Measurements from ENCODE around the gene TANC1. TPM values are rescaled to one million over a fixed set of nuclear protein-coding genes. Genes with fewer than 3 reads are reported as not detected.

The TANC1 gene
- total RNA-seq, 1 donor from 2014 or later, result not detected

DNA sequence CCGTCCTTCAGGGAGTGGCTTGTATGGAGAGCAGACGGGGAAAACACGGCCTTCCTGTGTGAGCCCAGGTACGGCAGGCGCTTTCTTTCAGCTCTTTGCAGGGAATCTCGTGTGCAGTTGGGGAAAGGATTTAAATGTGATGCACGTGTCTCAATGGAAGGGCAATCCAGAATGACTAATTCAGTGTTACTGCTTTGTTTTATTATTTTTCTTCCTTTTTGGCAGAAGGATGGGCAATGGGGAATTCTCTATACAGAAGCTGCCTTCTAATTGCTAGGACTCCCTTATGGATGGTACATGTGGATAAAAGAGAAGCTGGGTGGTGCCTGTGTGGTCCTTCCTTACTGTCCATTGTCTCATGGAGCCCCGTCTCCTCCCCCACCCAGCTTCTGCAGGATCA lies 210.7 kb downstream of the TANC1 start:
- TF ChIP-seq, protein P1, sequence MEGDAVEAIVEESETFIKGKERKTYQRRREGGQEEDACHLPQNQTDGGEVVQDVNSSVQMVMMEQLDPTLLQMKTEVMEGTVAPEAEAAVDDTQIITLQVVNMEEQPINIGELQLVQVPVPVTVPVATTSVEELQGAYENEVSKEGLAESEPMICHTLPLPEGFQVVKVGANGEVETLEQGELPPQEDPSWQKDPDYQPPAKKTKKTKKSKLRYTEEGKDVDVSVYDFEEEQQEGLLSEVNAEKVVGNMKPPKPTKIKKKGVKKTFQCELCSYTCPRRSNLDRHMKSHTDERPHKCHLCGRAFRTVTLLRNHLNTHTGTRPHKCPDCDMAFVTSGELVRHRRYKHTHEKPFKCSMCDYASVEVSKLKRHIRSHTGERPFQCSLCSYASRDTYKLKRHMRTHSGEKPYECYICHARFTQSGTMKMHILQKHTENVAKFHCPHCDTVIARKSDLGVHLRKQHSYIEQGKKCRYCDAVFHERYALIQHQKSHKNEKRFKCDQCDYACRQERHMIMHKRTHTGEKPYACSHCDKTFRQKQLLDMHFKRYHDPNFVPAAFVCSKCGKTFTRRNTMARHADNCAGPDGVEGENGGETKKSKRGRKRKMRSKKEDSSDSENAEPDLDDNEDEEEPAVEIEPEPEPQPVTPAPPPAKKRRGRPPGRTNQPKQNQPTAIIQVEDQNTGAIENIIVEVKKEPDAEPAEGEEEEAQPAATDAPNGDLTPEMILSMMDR (IDR thresholded peaks at IDR 0.05), result no peak
- DNase-seq (no peak), ATAC-seq (ENCODE audit: low read depth) (no peak)
- intact Hi-C loops (cut with micrococcal nuclease), result no loop called here
- no peaks in the 10 kb centered on the region for H3K36me3 Mint-ChIP-seq (ENCODE audit: low read depth)
- H3K4me3 Mint-ChIP-seq, result no peak overlapping the region
- ChIA-PET POLR2A (no interaction called here), CTCF (no interaction called here)
- H3K9me3 Mint-ChIP-seq, result no peaks in the 10 kb centered on the region
- no peak overlapping the region for H3K27ac Mint-ChIP-seq
- H3K27me3 Mint-ChIP-seq, result no peaks in the 10 kb centered on the region
- no peaks in the 10 kb centered on the region for H3K4me1 Mint-ChIP-seq

DNA sequence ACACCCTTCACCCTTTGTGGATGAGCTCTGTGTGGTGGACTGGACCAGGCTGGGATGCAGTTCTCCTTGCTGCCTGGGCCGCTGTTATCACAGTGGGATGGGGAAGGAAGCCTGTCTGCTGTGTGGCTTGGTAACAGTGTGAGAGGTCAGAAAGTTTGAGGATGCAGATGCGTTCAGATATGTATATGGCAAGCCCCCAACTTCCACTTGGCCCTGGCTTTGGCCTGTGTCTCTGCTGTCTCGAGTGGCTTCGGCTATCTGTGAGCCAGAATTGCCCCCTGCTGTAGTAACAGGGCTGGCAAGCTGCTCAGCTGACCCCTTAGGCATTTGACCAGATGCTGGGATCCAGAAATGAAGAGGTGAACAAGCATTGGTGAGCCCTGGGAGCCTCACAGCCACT lies 211.3 kb downstream of the TANC1 start:
- no peak for ATAC-seq (ENCODE audit: low read depth)
- TF ChIP-seq, protein P1 (IDR thresholded peaks at IDR 0.05), result no peak

DNA sequence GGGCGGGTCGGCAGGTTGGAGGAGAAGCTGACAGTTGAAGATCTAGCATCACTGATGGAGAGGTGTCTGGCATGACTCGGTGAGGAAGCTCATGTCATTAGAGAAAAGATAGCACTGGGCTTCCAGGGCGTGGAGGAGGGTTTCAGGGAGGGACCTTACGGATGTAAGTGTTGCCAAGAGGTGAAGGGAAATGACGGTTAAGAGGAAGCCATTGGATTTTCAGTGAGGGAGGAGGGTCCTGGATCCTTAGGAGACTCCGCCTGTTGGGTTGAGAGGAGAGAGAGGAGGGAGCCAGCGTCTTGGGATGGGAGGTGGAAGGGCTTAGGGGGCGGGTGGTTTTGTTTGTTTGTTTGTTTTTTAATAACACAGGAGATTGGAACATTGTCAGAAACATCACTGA lies 214.9 kb downstream of the TANC1 start:
- ATAC-seq (ENCODE audit: low read depth) (no peak), DNase-seq (no peak)
- Mint-ChIP-seq H3K36me3 (ENCODE audit: low read depth) (no peaks in the 10 kb centered on the region), H3K27me3 (no peaks in the 10 kb centered on the region), H3K9me3 (no peaks in the 10 kb centered on the region), H3K27ac (no peak overlapping the region), H3K4me3 (no peak overlapping the region), H3K4me1 (peaks cover 12% of the 10 kb centered on the region)
- intact Hi-C loops (cut with micrococcal nuclease), result no loop called here
- TF ChIP-seq, protein P1 (IDR thresholded peaks at IDR 0.05), result no peak
- ChIA-PET CTCF (interaction anchor here (0.6 kb wide), 1 partner anchor 816 kb away, joined by 4 read pairs; no protein-coding TSS in a partner anchor), POLR2A (no interaction called here)

More for the DNA sequence above, 211.3 kb downstream of the TANC1 start:
- H3K36me3 Mint-ChIP-seq (ENCODE audit: low read depth), result no peaks in the 10 kb centered on the region
- POLR2A ChIA-PET, result no interaction called here
- CTCF ChIA-PET, result no interaction called here
- H3K9me3 Mint-ChIP-seq, result no peaks in the 10 kb centered on the region
- intact Hi-C loops (cut with micrococcal nuclease), result no loop called here
- H3K4me3 Mint-ChIP-seq, result no peak overlapping the region
- no peaks in the 10 kb centered on the region for H3K4me1 Mint-ChIP-seq
- H3K27me3 Mint-ChIP-seq, result no peaks in the 10 kb centered on the region
- no peak for DNase-seq
- H3K27ac Mint-ChIP-seq, result no peak overlapping the region

DNA sequence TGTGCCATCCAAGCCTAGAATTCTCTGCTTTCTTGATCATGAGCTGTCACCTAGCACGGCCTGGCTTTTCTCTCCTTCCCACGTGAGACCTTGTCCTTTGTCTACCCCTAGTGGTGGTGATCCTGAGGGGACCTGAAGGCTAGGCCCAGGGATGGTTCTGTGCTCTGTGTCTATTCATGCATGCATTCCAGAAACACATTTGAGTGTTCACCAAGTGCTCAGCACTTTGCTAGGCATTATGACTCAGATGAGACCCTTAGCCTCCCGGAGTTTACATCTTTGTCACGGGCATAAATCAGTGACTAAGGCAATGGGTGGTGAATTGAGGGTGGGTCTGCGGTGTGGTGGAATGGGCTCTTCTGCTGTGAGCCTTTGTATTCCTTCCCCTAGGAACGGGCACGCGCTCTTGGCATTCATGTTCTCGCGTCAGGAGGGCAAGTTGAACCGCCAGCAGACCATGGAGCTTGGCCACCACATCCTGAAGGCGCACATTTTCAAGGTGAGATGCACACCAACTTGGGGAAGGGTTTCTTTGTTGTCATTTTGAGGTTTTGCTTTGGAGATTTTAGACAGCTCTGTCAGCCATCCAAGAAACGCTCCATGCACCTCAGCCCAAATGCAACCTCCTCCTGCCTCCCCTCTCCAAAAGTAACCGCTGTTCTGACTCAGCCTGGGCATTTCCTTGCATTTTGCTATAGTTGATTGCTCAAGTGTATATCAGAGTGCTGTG lies 217.1 kb downstream of the TANC1 start:
- ChIA-PET CTCF (no interaction called here), POLR2A (no interaction called here)
- Mint-ChIP-seq H3K27ac (no peak overlapping the region), H3K4me3 (no peak overlapping the region), H3K36me3 (ENCODE audit: low read depth) (no peaks in the 10 kb centered on the region), H3K4me1 (peaks cover 12% of the 10 kb centered on the region), H3K27me3 (no peaks in the 10 kb centered on the region), H3K9me3 (no peaks in the 10 kb centered on the region)
- ATAC-seq (ENCODE audit: low read depth) (no peak), DNase-seq (no peak)
- TF ChIP-seq, protein P1 (IDR thresholded peaks at IDR 0.05), result no peak
- intact Hi-C loops (cut with micrococcal nuclease), result no loop called here

DNA sequence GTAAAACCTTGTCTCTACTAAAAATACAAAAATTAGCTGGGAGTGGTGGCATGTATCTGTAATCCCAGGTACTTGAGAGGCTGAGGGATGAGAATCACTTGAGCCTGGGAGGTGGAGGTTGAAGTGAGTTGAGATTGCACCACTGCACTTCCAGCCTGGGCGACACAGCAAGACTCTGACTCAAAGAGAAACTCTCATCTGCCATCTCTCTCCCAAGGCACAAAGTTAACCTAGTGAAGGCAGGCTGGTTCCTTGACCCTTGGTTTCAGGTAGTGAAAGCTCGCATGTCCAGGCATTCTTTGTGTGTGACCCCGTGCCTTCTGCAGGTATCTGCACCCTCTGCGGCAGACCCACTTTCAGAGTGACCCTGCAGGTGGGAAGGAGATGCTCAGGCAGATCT lies 218.0 kb downstream of the TANC1 start:
- Mint-ChIP-seq H3K27ac (no peak overlapping the region), H3K4me3 (no peak overlapping the region), H3K27me3 (no peaks in the 10 kb centered on the region), H3K4me1 (peaks cover 12% of the 10 kb centered on the region), H3K36me3 (ENCODE audit: low read depth) (no peaks in the 10 kb centered on the region), H3K9me3 (no peaks in the 10 kb centered on the region)
- TF ChIP-seq, protein P1 (IDR thresholded peaks at IDR 0.05), result no peak
- intact Hi-C loops (cut with micrococcal nuclease), result no loop called here
- ChIA-PET CTCF (no interaction called here), POLR2A (no interaction called here)
- no peak for ATAC-seq (ENCODE audit: low read depth)
- no peak for DNase-seq

Data from activated B cell treated with CpG ODN at 0.5 μM for 24 hours (primary cell).